ENCODE results near the gene PRKAR1A. TPM values are rescaled to one million over a fixed set of nuclear protein-coding genes. Genes with fewer than 3 reads are reported as not detected.

PRKAR1A gene
- total RNA-seq, 4 donors from 2014 or later = 63.4 to 197 (median 88.9) TPM

DNA sequence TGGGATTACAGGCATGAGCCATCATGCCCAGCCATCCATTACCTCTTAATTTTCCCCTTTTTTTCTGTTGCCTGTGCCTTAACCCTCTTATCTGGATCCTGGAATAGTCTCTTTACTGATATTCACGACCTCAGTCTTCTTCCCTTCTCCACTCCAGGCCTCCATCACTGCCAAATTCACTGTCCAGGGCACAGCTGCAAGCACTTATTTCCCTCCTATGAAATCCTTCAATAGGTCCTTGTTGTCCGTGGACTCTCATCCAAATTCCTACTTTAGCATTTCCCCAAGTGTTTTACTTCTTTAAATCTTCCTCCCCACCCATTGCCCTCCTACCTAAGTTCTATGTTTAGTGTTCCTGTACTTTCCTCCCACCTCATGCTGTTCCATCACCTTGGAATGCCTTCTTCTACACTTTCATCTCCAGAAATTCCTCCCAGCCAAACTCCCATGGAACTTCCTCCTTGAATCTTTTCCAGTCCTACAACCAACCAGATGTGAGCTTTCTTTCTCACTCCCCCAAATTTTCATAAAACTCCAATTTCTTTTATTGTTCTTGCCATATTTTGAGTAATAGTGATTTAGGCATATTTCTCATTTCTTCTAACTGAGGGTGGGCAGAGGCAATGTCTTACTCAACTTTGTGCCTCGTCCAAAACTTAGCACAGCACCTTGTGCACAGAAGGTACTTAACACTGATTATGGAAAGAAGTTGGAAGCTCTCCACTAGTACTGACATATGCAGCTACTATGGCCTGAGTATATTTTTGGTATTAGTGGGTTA lies 53.6 kb downstream of the PRKAR1A start:
- DNase-seq = no peak
- H3K27ac ChIP-seq = no peak overlapping the region
- H3K36me3 ChIP-seq = no peaks in the 10 kb centered on the region
- H3K9me3 ChIP-seq = no peaks in the 10 kb centered on the region
- H3K27me3 ChIP-seq = no peaks in the 10 kb centered on the region
- no peaks in the 10 kb centered on the region for H3K4me1 ChIP-seq
- H3K4me3 ChIP-seq = no peak overlapping the region
- TF ChIP-seq POLR2A (IDR thresholded peaks at IDR 0.05) = no peak
- TF ChIP-seq, protein P1, sequence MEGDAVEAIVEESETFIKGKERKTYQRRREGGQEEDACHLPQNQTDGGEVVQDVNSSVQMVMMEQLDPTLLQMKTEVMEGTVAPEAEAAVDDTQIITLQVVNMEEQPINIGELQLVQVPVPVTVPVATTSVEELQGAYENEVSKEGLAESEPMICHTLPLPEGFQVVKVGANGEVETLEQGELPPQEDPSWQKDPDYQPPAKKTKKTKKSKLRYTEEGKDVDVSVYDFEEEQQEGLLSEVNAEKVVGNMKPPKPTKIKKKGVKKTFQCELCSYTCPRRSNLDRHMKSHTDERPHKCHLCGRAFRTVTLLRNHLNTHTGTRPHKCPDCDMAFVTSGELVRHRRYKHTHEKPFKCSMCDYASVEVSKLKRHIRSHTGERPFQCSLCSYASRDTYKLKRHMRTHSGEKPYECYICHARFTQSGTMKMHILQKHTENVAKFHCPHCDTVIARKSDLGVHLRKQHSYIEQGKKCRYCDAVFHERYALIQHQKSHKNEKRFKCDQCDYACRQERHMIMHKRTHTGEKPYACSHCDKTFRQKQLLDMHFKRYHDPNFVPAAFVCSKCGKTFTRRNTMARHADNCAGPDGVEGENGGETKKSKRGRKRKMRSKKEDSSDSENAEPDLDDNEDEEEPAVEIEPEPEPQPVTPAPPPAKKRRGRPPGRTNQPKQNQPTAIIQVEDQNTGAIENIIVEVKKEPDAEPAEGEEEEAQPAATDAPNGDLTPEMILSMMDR (IDR thresholded peaks at IDR 0.05) = no peak

DNA sequence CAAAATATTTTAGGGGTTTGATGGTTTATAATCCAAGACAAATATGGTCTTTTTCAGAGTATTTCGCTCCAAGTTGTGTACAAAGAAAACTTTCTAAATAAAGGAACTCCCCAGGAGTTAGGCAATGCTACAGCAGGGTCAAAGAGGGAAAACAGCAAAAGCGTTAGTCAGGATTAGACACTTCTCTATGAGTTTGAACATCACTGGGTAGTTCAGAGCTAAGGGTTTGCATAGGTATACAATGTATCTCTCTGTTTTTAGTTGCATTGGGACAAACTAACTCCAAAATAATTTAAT lies 54.2 kb downstream of the PRKAR1A start:
- Histone ChIP-seq H3K4me3 (no peak overlapping the region), H3K36me3 (no peaks in the 10 kb centered on the region), H3K4me1 (no peaks in the 10 kb centered on the region), H3K27me3 (no peaks in the 10 kb centered on the region), H3K27ac (no peak overlapping the region), H3K9me3 (no peaks in the 10 kb centered on the region)
- no peak for DNase-seq
- TF ChIP-seq, protein P1 (IDR thresholded peaks at IDR 0.05) = no peak
- TF ChIP-seq POLR2A (IDR thresholded peaks at IDR 0.05) = no peak

DNA sequence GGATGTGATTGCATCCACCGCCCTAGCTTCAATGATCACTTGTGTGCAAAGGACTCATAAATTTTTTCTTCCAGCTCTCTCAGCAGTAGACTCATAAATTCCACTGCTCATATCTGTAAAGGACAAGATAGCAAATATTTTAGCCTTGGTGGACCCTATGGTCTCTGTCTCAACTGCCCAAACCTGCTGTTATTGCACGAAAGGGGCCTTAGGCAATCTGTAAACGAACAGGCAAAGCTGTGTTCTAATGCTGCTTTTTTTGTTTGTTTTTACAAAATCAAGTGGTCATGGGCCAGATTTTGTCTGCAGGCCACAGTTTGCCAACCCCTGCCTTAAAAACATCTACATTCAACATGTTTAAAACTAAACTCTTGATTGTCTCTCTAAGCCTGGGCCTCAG lies 54.8 kb downstream of the PRKAR1A start:
- Histone ChIP-seq H3K4me3 (no peak overlapping the region), H3K27me3 (no peaks in the 10 kb centered on the region), H3K27ac (no peak overlapping the region), H3K9me3 (no peaks in the 10 kb centered on the region), H3K4me1 (no peaks in the 10 kb centered on the region), H3K36me3 (no peaks in the 10 kb centered on the region)
- DNase-seq = no peak
- TF ChIP-seq POLR2A (IDR thresholded peaks at IDR 0.05) = no peak
- TF ChIP-seq, protein P1 (IDR thresholded peaks at IDR 0.05) = no peak

DNA sequence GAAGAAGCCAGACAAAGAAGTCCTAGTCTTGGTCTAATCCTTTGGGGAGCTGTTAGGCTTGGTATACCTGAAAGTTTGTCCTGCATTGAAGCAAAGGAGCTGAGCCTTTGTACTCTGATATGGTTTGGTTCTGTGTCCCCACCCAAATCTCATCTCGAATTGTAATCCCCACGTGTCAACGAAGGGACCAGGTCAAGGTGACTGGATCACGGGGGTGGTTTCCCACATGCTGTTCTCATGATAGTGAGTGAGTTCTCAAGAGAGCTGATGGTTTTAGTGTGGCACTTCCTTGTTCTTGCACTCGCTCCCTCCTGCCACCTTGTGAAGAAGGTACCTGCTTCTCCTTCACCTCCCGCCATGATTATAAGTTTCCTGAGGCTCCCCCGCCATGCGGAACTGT lies 55.4 kb downstream of the PRKAR1A start:
- Histone ChIP-seq H3K27ac (no peak overlapping the region), H3K9me3 (no peaks in the 10 kb centered on the region), H3K4me3 (no peak overlapping the region), H3K27me3 (no peaks in the 10 kb centered on the region), H3K36me3 (no peaks in the 10 kb centered on the region), H3K4me1 (no peaks in the 10 kb centered on the region)
- TF ChIP-seq POLR2A (IDR thresholded peaks at IDR 0.05) = no peak
- TF ChIP-seq, protein P1 (IDR thresholded peaks at IDR 0.05) = no peak
- no peak for DNase-seq

DNA sequence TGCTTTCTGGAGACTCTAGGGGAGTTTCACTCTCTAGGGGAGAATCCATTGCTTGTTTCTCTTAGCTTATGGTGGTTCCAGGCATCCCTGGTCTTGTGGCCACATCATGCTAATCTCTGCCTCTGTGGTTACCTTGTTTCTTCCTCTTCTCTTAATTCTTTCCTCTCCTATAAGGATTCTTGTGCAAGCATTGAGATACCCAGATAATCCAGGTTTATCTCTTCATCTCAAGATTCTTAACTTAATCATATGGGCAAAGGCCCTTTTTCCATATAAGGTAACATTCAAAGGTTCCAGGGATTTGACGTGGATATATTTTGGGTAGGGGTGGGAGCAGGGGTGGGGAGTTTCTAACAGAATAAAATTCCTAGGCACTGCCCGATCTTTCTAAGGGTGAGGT lies 56.4 kb downstream of the PRKAR1A start:
- TF ChIP-seq, protein P1 (IDR thresholded peaks at IDR 0.05) = no peak
- no peak for TF ChIP-seq POLR2A (IDR thresholded peaks at IDR 0.05)
- Histone ChIP-seq H3K4me3 (no peak overlapping the region), H3K9me3 (no peaks in the 10 kb centered on the region), H3K36me3 (no peaks in the 10 kb centered on the region), H3K27ac (no peak overlapping the region), H3K4me1 (no peaks in the 10 kb centered on the region), H3K27me3 (no peaks in the 10 kb centered on the region)
- DNase-seq = no peak

DNA sequence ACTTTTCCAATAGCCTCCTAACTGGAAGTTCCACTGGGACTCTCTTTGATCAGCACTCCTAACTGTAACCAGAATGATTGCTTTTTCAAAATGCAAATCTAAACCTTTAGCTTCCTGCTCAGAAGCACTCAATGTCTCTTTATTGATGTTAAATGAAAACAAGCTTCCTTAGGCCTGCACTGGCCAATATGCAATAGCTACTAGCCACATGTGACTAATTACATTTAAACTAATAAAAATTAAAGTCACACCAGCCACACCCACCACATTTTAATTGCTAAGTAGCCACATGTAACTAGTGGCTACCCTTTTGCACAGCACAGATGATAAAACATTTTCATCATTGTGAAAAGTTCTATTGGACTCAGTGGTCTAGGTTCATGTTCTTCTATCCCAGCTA lies 57.1 kb downstream of the PRKAR1A start:
- Histone ChIP-seq H3K4me1 (no peaks in the 10 kb centered on the region), H3K27me3 (no peaks in the 10 kb centered on the region), H3K9me3 (no peaks in the 10 kb centered on the region), H3K4me3 (no peak overlapping the region), H3K36me3 (no peaks in the 10 kb centered on the region), H3K27ac (no peak overlapping the region)
- TF ChIP-seq POLR2A (IDR thresholded peaks at IDR 0.05) = no peak
- TF ChIP-seq, protein P1 (IDR thresholded peaks at IDR 0.05) = no peak
- no peak for DNase-seq

All from Peyer's patch (tissue), 4 donors.